Parathyroid adenoma (tissue), 2 donors: ENCODE measurements around the gene PUS3.

Source experiments
- H2AFZ ChIP-seq: fragments of 300-600 bp; sonication (generic); one replicate; pipeline ENCODE4 v1.7.0; 2017; ENCODE audit warnings: antibody characterized with exemption, mild to moderate bottlenecking
- H3K27ac ChIP-seq: fragments of 300-600 bp; sonication (generic); one replicate; pipeline ENCODE4 v1.7.0; 2017
- H3K27me3 ChIP-seq: fragments of 300-600 bp; sonication (generic); one replicate; pipeline ENCODE4 v1.7.0; 2017; ENCODE audit warnings: low read length; ENCODE audit not compliant: control insufficient read depth, insufficient read depth
- H3K36me3 ChIP-seq: fragments of 300-600 bp; sonication (generic); one replicate; pipeline ENCODE4 v1.7.0; 2017; ENCODE audit warnings: low read length; ENCODE audit not compliant: control insufficient read depth, insufficient read depth
- H3K4me1 ChIP-seq: fragments of 300-600 bp; sonication (generic); one replicate; pipeline ENCODE4 v1.7.0; 2017; ENCODE audit warnings: control low read depth
- H3K4me2 ChIP-seq: fragments of 300-600 bp; sonication (generic); one replicate; pipeline ENCODE4 v1.7.0; 2017; ENCODE audit warnings: low read length
- H3K4me3 ChIP-seq: fragments of 300-600 bp; sonication (generic); one replicate; pipeline ENCODE4 v1.7.0; 2017; ENCODE audit warnings: low read depth, low read length
- H3K79me2 ChIP-seq: fragments of 300-600 bp; sonication (generic); one replicate; pipeline ENCODE4 v1.7.0; 2017; ENCODE audit warnings: control low read depth
- H3K9ac ChIP-seq: fragments of 300-600 bp; sonication (generic); one replicate; pipeline ENCODE4 v1.7.0; 2017; ENCODE audit warnings: mild to moderate bottlenecking
- H3K9me3 ChIP-seq: fragments of 300-600 bp; sonication (generic); one replicate; pipeline ENCODE4 v1.7.0; 2017; ENCODE audit warnings: low read length; ENCODE audit not compliant: control insufficient read depth
- TF ChIP-seq, protein P1 (sequence below): fragments of 300-600 bp; sonication (generic); IDR thresholded peaks from one replicate; pipeline ENCODE4 v1.7.0; 2017; ENCODE audit warnings: antibody characterized with exemption, mild to moderate bottlenecking
- donor health status: primary hyperparathyroidism.

The PUS3 gene

DNA sequence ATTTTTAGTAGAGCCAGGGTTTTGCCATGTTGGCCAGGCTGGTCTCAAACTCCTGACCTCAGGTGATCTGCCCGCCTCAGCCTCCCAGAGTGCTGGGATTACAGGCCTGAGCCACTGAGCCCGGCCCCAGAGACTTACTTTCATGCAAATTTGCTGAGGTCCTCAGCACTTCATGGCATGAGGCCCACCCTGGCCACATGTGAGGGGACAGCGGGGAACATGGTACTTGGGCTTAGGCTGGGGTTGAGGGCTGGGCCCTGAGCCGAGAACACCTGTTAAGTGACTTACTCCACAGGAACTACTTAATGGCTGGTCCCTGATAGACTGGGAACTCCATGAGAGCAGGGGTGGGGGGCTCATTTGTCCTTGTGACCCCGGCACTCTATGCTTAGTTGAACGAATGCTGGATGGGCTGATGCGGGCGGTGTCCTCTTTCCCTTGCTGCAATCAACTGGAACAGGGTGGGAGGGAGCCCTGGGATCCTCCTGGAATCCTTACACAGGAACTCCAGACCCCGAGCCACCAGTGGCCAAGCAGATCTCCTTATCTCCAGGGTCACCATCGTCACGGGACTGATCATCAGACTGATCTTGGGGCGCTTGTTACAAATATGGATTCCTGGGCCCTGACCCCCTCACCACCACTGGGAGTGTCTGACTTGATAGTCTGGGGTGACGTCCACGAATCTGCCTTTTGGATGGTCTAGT, 43.9 kb upstream of the PUS3 start:
- Histone ChIP-seq H3K9ac (no peak overlapping the region), H3K9me3 (no peaks in the 10 kb centered on the region), H2AFZ (no peak overlapping the region), H3K36me3 (no peaks in the 10 kb centered on the region), H3K79me2 (no peaks in the 10 kb centered on the region), H3K4me2 (no peak overlapping the region), H3K27ac (no peak overlapping the region), H3K4me3 (no peak overlapping the region), H3K4me1 (no peaks in the 10 kb centered on the region), H3K27me3 (no peaks in the 10 kb centered on the region)
- TF ChIP-seq, protein P1, sequence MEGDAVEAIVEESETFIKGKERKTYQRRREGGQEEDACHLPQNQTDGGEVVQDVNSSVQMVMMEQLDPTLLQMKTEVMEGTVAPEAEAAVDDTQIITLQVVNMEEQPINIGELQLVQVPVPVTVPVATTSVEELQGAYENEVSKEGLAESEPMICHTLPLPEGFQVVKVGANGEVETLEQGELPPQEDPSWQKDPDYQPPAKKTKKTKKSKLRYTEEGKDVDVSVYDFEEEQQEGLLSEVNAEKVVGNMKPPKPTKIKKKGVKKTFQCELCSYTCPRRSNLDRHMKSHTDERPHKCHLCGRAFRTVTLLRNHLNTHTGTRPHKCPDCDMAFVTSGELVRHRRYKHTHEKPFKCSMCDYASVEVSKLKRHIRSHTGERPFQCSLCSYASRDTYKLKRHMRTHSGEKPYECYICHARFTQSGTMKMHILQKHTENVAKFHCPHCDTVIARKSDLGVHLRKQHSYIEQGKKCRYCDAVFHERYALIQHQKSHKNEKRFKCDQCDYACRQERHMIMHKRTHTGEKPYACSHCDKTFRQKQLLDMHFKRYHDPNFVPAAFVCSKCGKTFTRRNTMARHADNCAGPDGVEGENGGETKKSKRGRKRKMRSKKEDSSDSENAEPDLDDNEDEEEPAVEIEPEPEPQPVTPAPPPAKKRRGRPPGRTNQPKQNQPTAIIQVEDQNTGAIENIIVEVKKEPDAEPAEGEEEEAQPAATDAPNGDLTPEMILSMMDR = no peak

DNA sequence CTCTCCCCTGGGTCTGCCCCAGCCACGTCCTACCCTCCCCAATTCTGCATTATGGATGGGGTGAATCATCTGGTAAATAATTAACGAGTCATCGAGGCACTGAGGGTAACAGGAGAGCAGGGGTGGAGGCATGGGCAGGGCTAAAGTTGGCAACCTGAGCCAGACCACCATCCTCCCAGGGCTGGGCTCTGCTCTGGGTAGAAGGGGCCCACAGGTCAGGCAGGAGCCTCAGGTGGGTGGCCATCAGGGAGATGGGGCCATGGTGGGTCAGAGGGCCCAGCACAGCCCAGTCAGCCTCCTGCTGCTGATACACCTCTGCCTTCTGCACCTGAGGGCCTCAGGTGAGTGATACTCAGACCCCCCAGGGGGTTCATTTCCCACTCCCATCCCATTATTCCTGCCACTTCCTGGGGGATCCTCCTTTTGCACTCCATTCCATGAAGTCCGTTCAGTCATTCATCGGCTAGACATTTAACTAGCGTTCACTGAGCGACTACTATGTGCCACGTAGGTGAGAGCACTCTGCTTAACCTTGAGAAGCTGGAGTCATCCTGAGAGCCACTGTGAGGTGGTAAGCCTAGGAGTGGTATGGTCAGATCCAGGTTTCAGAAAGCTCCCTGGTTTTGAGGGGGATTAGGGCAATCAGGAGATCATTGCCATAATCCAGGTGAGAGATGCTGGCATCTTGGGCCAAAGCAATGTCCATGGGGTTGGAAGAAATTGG, 43.0 kb upstream of the PUS3 start, which contains the start of gene VSIG10L2:
VSIG10L2 (plus strand) TSS at position 248 of the 724 bp plus-strand sequence; CDS start at position 260, 12 bp downstream.
- Histone ChIP-seq H3K9ac (no peak within 1 kb of the TSS), H3K4me1 (no peaks in the 10 kb centered on the region), H3K36me3 (no peaks in the 10 kb centered on the region), H2AFZ (no peak within 1 kb of the TSS), H3K4me2 (no peak within 1 kb of the TSS), H3K79me2 (no peaks in the 10 kb centered on the region), H3K4me3 (no peak within 1 kb of the TSS), H3K27me3 (no peaks in the 10 kb centered on the region), H3K27ac (no peak within 1 kb of the TSS), H3K9me3 (no peaks in the 10 kb centered on the region)
- TF ChIP-seq, protein P1 = no peak

DNA sequence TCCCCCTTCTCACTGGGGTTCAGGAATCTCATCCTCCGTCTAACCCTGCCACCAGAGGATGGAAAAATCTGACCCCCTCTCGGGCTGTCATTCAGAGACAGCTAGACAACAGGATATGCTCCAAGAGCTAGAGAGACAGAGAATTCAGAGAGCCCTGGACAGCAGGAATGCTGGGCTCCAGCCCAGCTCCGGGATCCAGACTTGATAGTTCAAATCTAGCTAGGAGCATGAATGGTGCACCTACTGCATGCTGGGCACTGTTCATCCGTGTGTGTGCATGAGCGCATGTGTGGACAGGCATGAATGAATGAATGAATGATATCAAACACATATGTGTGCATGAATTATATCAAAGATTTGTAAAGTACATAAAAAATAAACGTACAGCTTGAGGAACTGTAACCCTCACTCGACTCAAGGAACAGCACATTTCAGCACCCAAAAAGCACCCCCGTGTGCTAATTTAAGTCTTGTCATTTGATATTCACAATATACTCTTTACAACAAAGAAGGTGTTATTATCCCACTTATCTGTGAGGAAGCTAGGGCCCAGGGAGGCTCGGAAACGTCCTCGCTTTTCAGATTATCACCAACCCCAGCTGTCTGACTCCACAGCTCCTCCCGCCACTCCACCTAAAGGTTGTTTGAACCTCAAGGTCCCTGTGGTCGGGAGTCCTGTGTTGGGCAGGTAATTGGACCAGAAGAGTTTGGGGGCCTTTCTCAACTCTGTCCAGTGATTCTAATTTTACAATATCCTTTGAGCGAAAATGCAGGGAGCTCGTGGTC, 42.2 kb upstream of the PUS3 start:
- Histone ChIP-seq H3K79me2 (no peaks in the 10 kb centered on the region), H3K27ac (no peak overlapping the region), H3K4me1 (no peaks in the 10 kb centered on the region), H3K4me2 (no peak overlapping the region), H3K9me3 (no peaks in the 10 kb centered on the region), H3K9ac (no peak overlapping the region), H3K4me3 (no peak overlapping the region), H3K36me3 (no peaks in the 10 kb centered on the region), H3K27me3 (no peaks in the 10 kb centered on the region), H2AFZ (no peak overlapping the region)
- TF ChIP-seq, protein P1 = no peak

DNA sequence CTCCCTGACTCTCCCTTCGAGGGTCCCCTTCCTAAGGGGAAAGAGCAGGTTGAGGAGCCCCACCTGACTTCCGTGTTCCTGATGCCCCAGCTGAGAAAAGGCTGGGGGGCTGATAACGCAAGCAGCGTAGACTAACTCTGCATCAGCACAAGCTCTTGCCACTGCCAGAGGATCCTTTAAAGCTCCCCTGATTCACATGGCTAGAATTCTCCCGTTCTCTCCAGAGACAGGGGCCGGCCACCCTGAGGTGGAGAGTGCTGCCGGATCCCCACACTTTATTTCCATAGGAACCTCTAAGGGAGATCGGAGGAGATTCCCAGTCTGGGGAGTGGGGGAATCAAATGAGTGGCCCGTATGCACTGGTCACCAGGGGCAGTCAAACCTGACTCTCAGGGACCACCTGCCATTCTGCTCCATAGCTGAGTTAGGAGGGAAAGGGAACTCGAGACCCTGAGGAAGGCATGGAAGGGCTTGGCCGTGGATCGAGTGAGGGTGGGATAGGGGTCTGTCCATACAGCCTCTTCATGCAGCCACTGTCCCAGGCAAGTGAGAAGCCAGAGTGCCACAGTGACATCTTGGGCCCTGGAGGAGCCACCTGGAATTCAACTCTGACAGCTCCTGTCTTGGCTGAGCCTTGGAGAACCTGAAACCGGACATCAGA, 41.5 kb upstream of the PUS3 start:
- Histone ChIP-seq H3K9me3 (no peaks in the 10 kb centered on the region), H3K27ac (no peak overlapping the region), H3K4me1 (no peaks in the 10 kb centered on the region), H3K79me2 (no peaks in the 10 kb centered on the region), H3K27me3 (no peaks in the 10 kb centered on the region), H3K4me2 (no peak overlapping the region), H3K9ac (no peak overlapping the region), H3K4me3 (no peak overlapping the region), H2AFZ (no peak overlapping the region), H3K36me3 (no peaks in the 10 kb centered on the region)
- TF ChIP-seq, protein P1 = no peak
